ENCODE data around the gene MED4. TPM values are rescaled to one million over a fixed set of nuclear protein-coding genes. Genes with fewer than 3 reads are reported as not detected.

MED4 gene
- total and polyA plus RNA-seq, 9 of the 15 experiments (the other 6 are each of a cell fraction or from before 2014, with no cell fraction given): 24.5 to 87.3 (median 58.3) TPM

- FAIRE-seq: no peak
- POLR2A ChIA-PET: interaction anchor here (1.5 kb wide), 1 partner anchor 23 kb away, joined by 5 read pairs; the partner anchor contains the start of gene MED4
- H3K4me1 ChIP-seq (replicated peaks in 1 of 2; ENCODE audit: control insufficient read depth in 2 of 2, insufficient read depth in 2 of 2, low read length in 2 of 2): no peaks in the 10 kb centered on the region
- no peaks in the 10 kb centered on the region for H3K9me1 ChIP-seq (ENCODE audit: control insufficient read depth, insufficient read depth, low read length)
- 7% methylated on average over 3 of the region's 5 CpGs for WGBS (ENCODE audit: insufficient coverage, low coverage, missing lambda C conversion rate)
- no peak for DNase-seq (ENCODE audit: extremely low read depth in 1 of 4, low spot score in 3 of 4)
- TF ChIP-seq SOX6 (IDR thresholded peaks at IDR 0.05): no peak
- no peak overlapping the region for H3K27ac ChIP-seq (ENCODE audit: extremely low read depth, low read depth, low read length)
- no TSS peak for BruUV-seq (replicated peaks)
- H3K9ac ChIP-seq (ENCODE audit: insufficient read depth in 1 of 2, low read depth in 2 of 2, low read length in 2 of 2): no peak overlapping the region
- no peaks in the 10 kb centered on the region for H3K27me3 ChIP-seq (ENCODE audit: control insufficient read depth in 2 of 2, insufficient read depth in 2 of 2, low read length in 2 of 2)
- H2AFZ ChIP-seq (ENCODE audit: low read depth, low read length): no peak overlapping the region
- no peak overlapping the region for H3K4me2 ChIP-seq (ENCODE audit: insufficient read depth, low read length)
- intact Hi-C loops (cut with micrococcal nuclease) (no loop called here), in situ Hi-C loops (cut with MboI) (no loop called here)
- no peaks in the 10 kb centered on the region for H3K36me3 ChIP-seq (ENCODE audit: control insufficient read depth, insufficient read depth, low read length)
- H3K79me2 ChIP-seq (ENCODE audit: control insufficient read depth, insufficient read depth, low read length): no peaks in the 10 kb centered on the region
- H4K20me1 ChIP-seq (replicated peaks; ENCODE audit: control insufficient read depth, insufficient read depth, low read length): no peaks in the 10 kb centered on the region
- H3K4me3 ChIP-seq: no peak overlapping the region
- ATAC-seq: no peak
- CTCF ChIA-PET (ENCODE audit: low intra/inter-chr PET ratio): no interaction called here
- no peaks in the 10 kb centered on the region for H3K9me3 ChIP-seq (replicated peaks; ENCODE audit: control insufficient read depth, insufficient read depth, low read depth, low read length)
These were observed 23.1 kb upstream of the MED4 start for GRCh38 chr13:48118030-48118429.

- no peaks in the 10 kb centered on the region for H3K27me3 ChIP-seq (ENCODE audit: control insufficient read depth in 2 of 2, insufficient read depth in 2 of 2, low read length in 2 of 2)
- DNase-seq (ENCODE audit: extremely low read depth in 1 of 4, low spot score in 3 of 4): no peak
- in situ Hi-C loops (cut with MboI) (no loop called here), intact Hi-C loops (cut with micrococcal nuclease) (no loop called here)
- ChIA-PET CTCF (ENCODE audit: low intra/inter-chr PET ratio) (no interaction called here), POLR2A (no interaction called here)
- WGBS (ENCODE audit: insufficient coverage, low coverage, missing lambda C conversion rate): 6% methylated on average over 2 of the region's 3 CpGs
- H3K9ac ChIP-seq (ENCODE audit: insufficient read depth in 1 of 2, low read depth in 2 of 2, low read length in 2 of 2): no peak overlapping the region
- no peaks in the 10 kb centered on the region for H4K20me1 ChIP-seq (replicated peaks; ENCODE audit: control insufficient read depth, insufficient read depth, low read length)
- H3K4me1 ChIP-seq (replicated peaks in 1 of 2; ENCODE audit: control insufficient read depth in 2 of 2, insufficient read depth in 2 of 2, low read length in 2 of 2): no peaks in the 10 kb centered on the region
- H2AFZ ChIP-seq (ENCODE audit: low read depth, low read length): no peak overlapping the region
- H3K4me3 ChIP-seq: no peak overlapping the region
- no peak overlapping the region for H3K27ac ChIP-seq (ENCODE audit: extremely low read depth, low read depth, low read length)
- H3K4me2 ChIP-seq (ENCODE audit: insufficient read depth, low read length): no peak overlapping the region
- no TSS peak for BruUV-seq (replicated peaks)
- no peaks in the 10 kb centered on the region for H3K36me3 ChIP-seq (ENCODE audit: control insufficient read depth, insufficient read depth, low read length)
- ATAC-seq: no peak
- H3K79me2 ChIP-seq (ENCODE audit: control insufficient read depth, insufficient read depth, low read length): no peaks in the 10 kb centered on the region
- no peak for FAIRE-seq
- H3K9me1 ChIP-seq (ENCODE audit: control insufficient read depth, insufficient read depth, low read length): no peaks in the 10 kb centered on the region
- no peaks in the 10 kb centered on the region for H3K9me3 ChIP-seq (replicated peaks; ENCODE audit: control insufficient read depth, insufficient read depth, low read depth, low read length)
- TF ChIP-seq FOXA1 (IDR thresholded peaks at IDR 0.05; ENCODE audit: borderline replicate concordance) (no peak), ZNF41 (CRISPR knock-in tag; conservative IDR thresholded peaks at IDR 0.05) (no peak), TARDBP (IDR thresholded peaks at IDR 0.05) (no peak), RAD21 (CRISPR knock-in tag; conservative IDR thresholded peaks at IDR 0.05 in 1 of 2, IDR thresholded peaks at IDR 0.05 in 1 of 2) (no peak), ZBTB26 (CRISPR knock-in tag; IDR thresholded peaks at IDR 0.05) (no peak), EHMT2 (IDR thresholded peaks at IDR 0.05) (no peak), HEY1 (CRISPR knock-in tag; IDR thresholded peaks at IDR 0.05; ENCODE audit: borderline replicate concordance) (no peak), ARID3B (CRISPR knock-in tag; IDR thresholded peaks at IDR 0.05; ENCODE audit: borderline replicate concordance) (no peak), MXD1 (CRISPR knock-in tag; IDR thresholded peaks at IDR 0.05; ENCODE audit: borderline replicate concordance, poor library complexity, severe bottlenecking) (no peak), ETV5 (CRISPR knock-in tag; IDR thresholded peaks at IDR 0.05; ENCODE audit: low read depth) (no peak), ELF4 (CRISPR knock-in tag; IDR thresholded peaks at IDR 0.05) (no peak), ZNF263 (CRISPR knock-in tag; IDR thresholded peaks at IDR 0.05; ENCODE audit: borderline replicate concordance) (no peak)
These were observed 21.9 kb upstream of the MED4 start for GRCh38 chr13:48116808-48117207.
